HG02642 (cell line): Measurements from ENCODE around the gene GLB1L.

Source experiments
- ATAC-seq: cut with Tn5 transposase; IDR thresholded peaks from one replicate; pipeline ENCODE4 v1.9.1; 2021; ENCODE audit warnings: mild to moderate bottlenecking; ENCODE audit not compliant: unreplicated experiment, poor library complexity

GLB1L gene

GRCh38 chr2:219254590-219255201 is 9.5 kb upstream of the GLB1L start:
- peak; percentile 24 for ATAC-seq

- peak; percentile 59 for ATAC-seq
These were observed 8.7 kb upstream of the GLB1L start, which contains the start of gene TUBA4A for GRCh38 chr2:219253753-219254589. TSS of gene TUBA4A (minus strand) at chr2:219253918. CDS start at chr2:219253858, 60 bp downstream.

- peak; percentile 12 for ATAC-seq
These were observed 7.9 kb upstream of the GLB1L start, which contains the start of gene TUBA4B for GRCh38 chr2:219252900-219253752. TSS of gene TUBA4B (plus strand) at chr2:219253243. CDS start at chr2:219253408, 165 bp downstream.

GRCh38 chr2:219252570-219252899 is 7.3 kb upstream of the GLB1L start:
- ATAC-seq: no peak

- no peak for ATAC-seq
These were observed 6.8 kb upstream of the GLB1L start for GRCh38 chr2:219252084-219252483.

GRCh38 chr2:219251656-219252055 is 6.4 kb upstream of the GLB1L start:
- no peak for ATAC-seq

- no peak for ATAC-seq
These were observed 5.0 kb upstream of the GLB1L start for GRCh38 chr2:219250049-219250781.

- ATAC-seq: peak; percentile 42
These were observed 4.1 kb upstream of the GLB1L start for GRCh38 chr2:219249203-219249980.

GRCh38 chr2:219248845-219249202 is 3.6 kb upstream of the GLB1L start:
- ATAC-seq: no peak

- no peak for ATAC-seq
These were observed 2.7 kb upstream of the GLB1L start for GRCh38 chr2:219247678-219248642.

GRCh38 chr2:219246559-219246958 is 1.3 kb upstream of the GLB1L start:
- no peak for ATAC-seq

- ATAC-seq: no peak
These were observed 621 bp upstream of the GLB1L start for GRCh38 chr2:219245899-219246230.

GRCh38 chr2:219244789-219245147 is 476 bp downstream of the GLB1L start:
- ATAC-seq: no peak

GRCh38 chr2:219243291-219243761 is 1.9 kb downstream of the GLB1L start:
- ATAC-seq: no peak

- no peak for ATAC-seq
These were observed 10.9 kb downstream of the GLB1L start for GRCh38 chr2:219234331-219234730.

GRCh38 chr2:219230059-219230540 is 15.1 kb downstream of the GLB1L start:
- peak; percentile 20 for ATAC-seq

GRCh38 chr2:219229305-219230058 is 15.8 kb downstream of the GLB1L start, which contains the start of the genes ANKZF1 and ATG9A:
TSS of gene ANKZF1 (plus strand) at chr2:219229806. CDS start at chr2:219230258, 452 bp downstream.
TSS of gene ATG9A (minus strand) at chr2:219229636. CDS start at chr2:219228024, 1,612 bp downstream.
- ATAC-seq: peak; percentile 96
